Neural progenitor cell (in vitro differentiated cells): Measurements from ENCODE around the gene MSANTD3. TPM values are rescaled to one million over a fixed set of nuclear protein-coding genes. Genes with fewer than 3 reads are reported as not detected.

ENCODE experiments used
- DNase-seq: peaks from one replicate; pipeline ENCODE4 v3.0.0-alpha.2; 2016; ENCODE audit warnings: low spot score
- H2AFZ ChIP-seq: fragments of 200-600 bp; sonication (generic); replicated peaks from 2 replicates; pipeline ENCODE4 v1.6.1; 2016; ENCODE audit warnings: antibody characterized with exemption
- H3F3A ChIP-seq: fragments of 200-600 bp; sonication (generic); 2 replicates; pipeline ENCODE4 v1.6.1; 2016; ENCODE audit warnings: antibody characterized with exemption, low read depth
- H3K27ac ChIP-seq: fragments of 200-600 bp; sonication (generic); 2 replicates; pipeline ENCODE4 v1.5.1; 2016; ENCODE audit warnings: mild to moderate bottlenecking
- H3K27me3 ChIP-seq: fragments of 200-600 bp; sonication (generic); 2 replicates; pipeline ENCODE4 v1.6.1; 2016; ENCODE audit warnings: mild to moderate bottlenecking, moderate library complexity
- H3K36me3 ChIP-seq: fragments of 200-600 bp; sonication (generic); 2 replicates; pipeline ENCODE4 v1.5.1; 2016
- H3K4me1 ChIP-seq: fragments of 200-600 bp; sonication (generic); 2 replicates; pipeline ENCODE4 v1.6.1; 2016; ENCODE audit warnings: mixed run types
- H3K4me2 ChIP-seq: fragments of 200-600 bp; sonication (generic); 2 replicates; pipeline ENCODE4 v1.6.1; 2016
- H3K4me3 ChIP-seq: fragments of 200-600 bp; sonication (generic); 2 replicates; pipeline ENCODE4 v1.5.1; 2016
- H3K79me2 ChIP-seq: fragments of 200-600 bp; sonication (generic); 2 replicates; pipeline ENCODE4 v1.6.1; 2016; ENCODE audit warnings: low read depth
- H3K9ac ChIP-seq: fragments of 200-600 bp; sonication (generic); 2 replicates; pipeline ENCODE4 v1.6.1; 2016
- H3K9me3 ChIP-seq: fragments of 200-600 bp; sonication (generic); 2 replicates; pipeline ENCODE4 v1.5.1; 2016; ENCODE audit warnings: low read depth
- H4K20me1 ChIP-seq: fragments of 200-600 bp; sonication (generic); 2 replicates; pipeline ENCODE4 v1.6.1; 2016; ENCODE audit warnings: low read depth
- H3K27ac Mint-ChIP-seq: 3 replicates; pipeline ENCODE4 v1.8.0; 2021; ENCODE audit warnings: mixed read lengths
- H3K27me3 Mint-ChIP-seq: 2 replicates; pipeline ENCODE4 v1.8.0; 2022; ENCODE audit warnings: low read depth, mild to moderate bottlenecking, inconsistent platforms, moderate library complexity, mixed read lengths; ENCODE audit not compliant: insufficient read depth
- H3K36me3 Mint-ChIP-seq: 3 replicates; pipeline ENCODE4 v1.8.0; 2021; ENCODE audit warnings: mixed read lengths
- H3K4me1 Mint-ChIP-seq: 3 replicates; pipeline ENCODE4 v1.8.0; 2021; ENCODE audit warnings: mixed read lengths
- H3K4me3 Mint-ChIP-seq: 3 replicates; pipeline ENCODE4 v1.8.0; 2021; ENCODE audit warnings: mild to moderate bottlenecking, moderate library complexity, mixed read lengths
- H3K9me3 Mint-ChIP-seq: 3 replicates; pipeline ENCODE4 v1.8.0; 2020; ENCODE audit warnings: mixed read lengths
- EZH2 ChIP-seq: fragments of 200-600 bp; sonication (generic); IDR thresholded peaks from 2 replicates; pipeline ENCODE4 v1.6.1; 2017; ENCODE audit warnings: antibody characterized with exemption, mild to moderate bottlenecking, moderate library complexity
- EZH2phosphoT487 ChIP-seq: fragments of 200-600 bp; sonication (generic); IDR thresholded peaks from 2 replicates; pipeline ENCODE4 v1.6.1; 2017; ENCODE audit warnings: antibody characterized with exemption
- total RNA-seq: library from RNA; depleted of rRNA; stranded (reverse); fragments of >200 nt; gene quantifications from 2 replicates; pipeline ENCODE4 v1.2.3, GENCODE V29; 2015; ENCODE audit warnings: low replicate concordance
- TF ChIP-seq, protein P1 (sequence below): fragments of 200-600 bp; sonication (generic); IDR thresholded peaks from 2 replicates; pipeline ENCODE4 v1.5.1; 2017; ENCODE audit warnings: antibody characterized with exemption, mild to moderate bottlenecking

The MSANTD3 gene
- total RNA-seq, 1 donor from 2014 or later, result 67.7 TPM

DNA sequence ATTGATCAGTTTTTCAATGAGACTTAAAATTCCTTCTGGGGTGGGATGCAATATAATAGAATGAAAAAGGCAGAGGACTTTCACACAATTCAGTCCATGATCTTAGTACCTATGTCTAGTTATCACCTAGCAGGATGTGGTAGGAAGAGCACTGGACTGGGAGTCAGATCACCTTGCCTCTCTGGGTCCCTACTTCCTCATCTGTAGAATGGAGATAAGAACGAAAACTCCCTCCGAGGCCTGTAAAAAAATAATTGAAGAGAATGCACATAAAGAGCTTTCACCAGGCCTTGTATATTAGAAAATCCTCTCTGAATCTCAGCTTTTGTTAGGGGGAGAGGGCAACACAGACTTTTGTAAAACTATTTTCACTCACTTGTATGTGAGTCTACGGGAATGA is 45.3 kb downstream of the MSANTD3 start:
- H3K9me3 Mint-ChIP-seq, result peaks cover 1% of the 10 kb centered on the region
- Histone ChIP-seq H2AFZ (no peak overlapping the region), H3K9ac (no peak overlapping the region)

GRCh38 chr9:100472788-100473275 is 45.9 kb downstream of the MSANTD3 start, which contains the start of gene TMEFF1:
Gene TMEFF1, plus strand, starts transcription at chr9:100473149. Its CDS starts 396 bp downstream, at chr9:100473545.
- H3K36me3 ChIP-seq, result no peaks in the 10 kb centered on the region
- H3K27ac Mint-ChIP-seq, result peak within 1 kb of the TSS; percentile 96
- H3K79me2 ChIP-seq, result peaks cover 63% of the 10 kb centered on the region
- TF ChIP-seq, protein P1, sequence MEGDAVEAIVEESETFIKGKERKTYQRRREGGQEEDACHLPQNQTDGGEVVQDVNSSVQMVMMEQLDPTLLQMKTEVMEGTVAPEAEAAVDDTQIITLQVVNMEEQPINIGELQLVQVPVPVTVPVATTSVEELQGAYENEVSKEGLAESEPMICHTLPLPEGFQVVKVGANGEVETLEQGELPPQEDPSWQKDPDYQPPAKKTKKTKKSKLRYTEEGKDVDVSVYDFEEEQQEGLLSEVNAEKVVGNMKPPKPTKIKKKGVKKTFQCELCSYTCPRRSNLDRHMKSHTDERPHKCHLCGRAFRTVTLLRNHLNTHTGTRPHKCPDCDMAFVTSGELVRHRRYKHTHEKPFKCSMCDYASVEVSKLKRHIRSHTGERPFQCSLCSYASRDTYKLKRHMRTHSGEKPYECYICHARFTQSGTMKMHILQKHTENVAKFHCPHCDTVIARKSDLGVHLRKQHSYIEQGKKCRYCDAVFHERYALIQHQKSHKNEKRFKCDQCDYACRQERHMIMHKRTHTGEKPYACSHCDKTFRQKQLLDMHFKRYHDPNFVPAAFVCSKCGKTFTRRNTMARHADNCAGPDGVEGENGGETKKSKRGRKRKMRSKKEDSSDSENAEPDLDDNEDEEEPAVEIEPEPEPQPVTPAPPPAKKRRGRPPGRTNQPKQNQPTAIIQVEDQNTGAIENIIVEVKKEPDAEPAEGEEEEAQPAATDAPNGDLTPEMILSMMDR, result peak; percentile 20
- TF ChIP-seq EZH2phosphoT487, result no peak
- TF ChIP-seq EZH2, result no peak
- H3K27ac ChIP-seq, result peak within 1 kb of the TSS; percentile 97
- no peak within 1 kb of the TSS for H2AFZ ChIP-seq
- H3K9me3 ChIP-seq, result no peaks in the 10 kb centered on the region
- no peaks in the 10 kb centered on the region for H3K27me3 ChIP-seq
- H3F3A ChIP-seq, result peaks cover 23% of the 10 kb centered on the region
- H3K36me3 Mint-ChIP-seq, result peaks cover 16% of the 10 kb centered on the region
- DNase-seq, result peak; percentile 94
- H3K4me3 Mint-ChIP-seq, result peak within 1 kb of the TSS; percentile 96
- H3K4me2 ChIP-seq, result peak within 1 kb of the TSS; percentile 87
- H3K27me3 Mint-ChIP-seq, result peaks cover 4% of the 10 kb centered on the region
- peak within 1 kb of the TSS; percentile 97 for H3K9ac ChIP-seq
- H3K4me1 ChIP-seq, result peaks cover 27% of the 10 kb centered on the region
- peak within 1 kb of the TSS; percentile 98 for H3K4me3 ChIP-seq
- H3K4me1 Mint-ChIP-seq, result peaks cover 49% of the 10 kb centered on the region
- H3K9me3 Mint-ChIP-seq, result peaks cover 5% of the 10 kb centered on the region
- peaks cover 35% of the 10 kb centered on the region for H4K20me1 ChIP-seq

More for the DNA sequence above, 45.3 kb downstream of the MSANTD3 start:
- H3K4me1 ChIP-seq, result peaks cover 27% of the 10 kb centered on the region
- peaks cover 4% of the 10 kb centered on the region for H3K27me3 Mint-ChIP-seq
- peaks cover 23% of the 10 kb centered on the region for H3F3A ChIP-seq
- H3K27me3 ChIP-seq, result no peaks in the 10 kb centered on the region
- peaks cover 58% of the 10 kb centered on the region for H3K79me2 ChIP-seq
- DNase-seq, result peak; percentile 6
- peaks cover 13% of the 10 kb centered on the region for H3K36me3 Mint-ChIP-seq
- peak overlapping the region; percentile 87 for H3K27ac Mint-ChIP-seq
- peak overlapping the region; percentile 87 for H3K4me2 ChIP-seq
- TF ChIP-seq EZH2 (no peak), EZH2phosphoT487 (no peak)
- TF ChIP-seq, protein P1, result no peak
- H3K36me3 ChIP-seq, result no peaks in the 10 kb centered on the region
- H3K9me3 ChIP-seq, result no peaks in the 10 kb centered on the region
- peak overlapping the region; percentile 98 for H3K4me3 ChIP-seq
- peak overlapping the region; percentile 87 for H3K4me3 Mint-ChIP-seq
- H3K4me1 Mint-ChIP-seq, result peaks cover 49% of the 10 kb centered on the region
- H4K20me1 ChIP-seq, result peaks cover 30% of the 10 kb centered on the region
- peak overlapping the region; percentile 5 for H3K27ac ChIP-seq

- Histone ChIP-seq H3F3A (peaks cover 23% of the 10 kb centered on the region), H4K20me1 (peaks cover 42% of the 10 kb centered on the region), H3K27ac (peak overlapping the region; percentile 97), H3K4me1 (peaks cover 27% of the 10 kb centered on the region), H2AFZ (no peak overlapping the region), H3K79me2 (peaks cover 70% of the 10 kb centered on the region), H3K27me3 (no peaks in the 10 kb centered on the region), H3K36me3 (no peaks in the 10 kb centered on the region), H3K4me2 (peak overlapping the region; percentile 87), H3K9me3 (no peaks in the 10 kb centered on the region), H3K4me3 (peak overlapping the region; percentile 98), H3K9ac (peak overlapping the region; percentile 97)
- Mint-ChIP-seq H3K27ac (no peak overlapping the region), H3K27me3 (peaks cover 4% of the 10 kb centered on the region), H3K4me3 (peak overlapping the region; percentile 96), H3K4me1 (peaks cover 48% of the 10 kb centered on the region), H3K9me3 (peaks cover 9% of the 10 kb centered on the region), H3K36me3 (peaks cover 23% of the 10 kb centered on the region)
- TF ChIP-seq EZH2phosphoT487, result no peak
- TF ChIP-seq EZH2, result no peak
- TF ChIP-seq, protein P1, result no peak
- DNase-seq, result peak; percentile 80
Measured at GRCh38 chr9:100473276-100474081, 46.5 kb downstream of the MSANTD3 start.
